Thyroid gland (tissue), 4 donors: Measurements from ENCODE around the gene PLD1.

Experiments
- CTCF ChIP-seq, 6 experiments: fragments of 200-600 bp in 3 of 6; fragments of 450-650 bp in 3 of 6; sonication (generic) in 3 of 6; IDR thresholded peaks; one replicate each; pipeline ENCODE4 v1.5.1; 2016 to 2019; ENCODE audit warnings: antibody characterized with exemption in 6 of 6, mild to moderate bottlenecking in 2 of 6, inconsistent platforms in 1 of 6, moderate library complexity in 1 of 6
- POLR2A ChIP-seq, 2 donors: fragments of 450-650 bp; IDR thresholded peaks; one replicate each; pipeline ENCODE4 v1.6.1; 2017; ENCODE audit warnings: antibody characterized with exemption in 2 of 2, mild to moderate bottlenecking in 2 of 2, moderate library complexity in 1 of 2

DNA sequence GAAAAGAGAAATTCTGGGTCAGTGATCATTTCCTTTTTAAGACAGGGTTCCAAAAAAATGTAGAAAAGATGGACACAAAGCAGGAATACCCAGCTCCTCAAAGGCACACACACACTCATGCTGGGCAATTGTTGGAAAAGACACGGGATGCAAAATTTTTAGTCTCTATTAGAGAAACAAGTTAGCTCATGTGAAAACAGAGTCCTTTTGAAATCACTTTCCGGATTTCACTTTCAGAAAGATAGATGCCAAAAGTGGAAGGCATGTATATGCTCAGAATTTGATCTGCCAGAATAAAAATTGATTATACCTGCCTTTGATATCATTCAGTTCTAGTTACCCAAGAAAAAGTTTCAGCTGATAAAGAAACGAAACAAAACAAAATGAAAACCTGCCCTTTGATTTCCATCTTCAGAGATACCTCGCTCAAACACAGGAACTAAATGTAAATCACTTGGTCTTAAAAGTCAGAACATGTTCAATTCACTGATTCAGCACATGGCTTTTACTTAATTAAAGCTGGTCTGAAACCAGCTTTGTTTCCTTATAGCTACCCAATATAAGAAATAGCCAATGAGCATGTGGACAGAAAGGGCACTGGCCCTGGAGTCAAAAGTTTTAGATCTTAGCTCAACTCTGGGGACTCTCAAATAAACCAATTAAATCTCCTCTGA is 52.8 kb downstream of the PLD1 start:
- TF ChIP-seq POLR2A (IDR thresholded peaks at IDR 0.05) (no peak), CTCF (IDR thresholded peaks at IDR 0.05) (no peak)
